NT2/D1 (cell line): Measurements from ENCODE around the gene MYBPC3.
A peak's percentile ranks its signal among the peaks of the same experiment; 100 is the strongest.

Experiments used
- DNase-seq: peaks from one replicate; pipeline ENCODE4 v3.0.0-alpha.2; 2011; ENCODE audit warnings: low read depth, low spot score
- H3K27me3 ChIP-seq: 2 replicates; pipeline ENCODE4 v1.6.0; 2011; ENCODE audit warnings: mild to moderate bottlenecking; ENCODE audit not compliant: insufficient read length, insufficient read depth
- H3K36me3 ChIP-seq: 2 replicates; pipeline ENCODE4 v1.6.1; 2011; ENCODE audit warnings: mild to moderate bottlenecking, low read length, mixed read lengths; ENCODE audit not compliant: insufficient read depth, insufficient read length
- H3K4me1 ChIP-seq: 2 replicates; pipeline ENCODE4 v1.5.1; 2011; ENCODE audit not compliant: insufficient read depth, insufficient read length
- H3K4me3 ChIP-seq: 2 replicates; pipeline ENCODE4 v1.5.1; 2011; ENCODE audit warnings: low read depth; ENCODE audit not compliant: insufficient read length
- H3K9ac ChIP-seq: 2 replicates; pipeline ENCODE4 v1.6.0; 2011; ENCODE audit warnings: low read depth; ENCODE audit not compliant: insufficient read length
- H3K9me3 ChIP-seq: 2 replicates; pipeline ENCODE4 v1.5.1; 2011; ENCODE audit warnings: mild to moderate bottlenecking, low read length; ENCODE audit not compliant: insufficient read depth
- SUZ12 ChIP-seq: IDR thresholded peaks from 2 replicates; pipeline ENCODE4 v1.6.1; 2011; ENCODE audit not compliant: insufficient read length, insufficient read depth; ENCODE audit errors: extremely low read depth
- YY1 ChIP-seq: IDR thresholded peaks from 2 replicates; pipeline ENCODE4 v1.6.1; 2011; ENCODE audit not compliant: insufficient read length, insufficient read depth
- ZNF274 ChIP-seq: IDR thresholded peaks from 2 replicates; pipeline ENCODE4 v1.6.1; 2011; ENCODE audit warnings: mild to moderate bottlenecking, low read depth, low read length

The MYBPC3 gene

DNA sequence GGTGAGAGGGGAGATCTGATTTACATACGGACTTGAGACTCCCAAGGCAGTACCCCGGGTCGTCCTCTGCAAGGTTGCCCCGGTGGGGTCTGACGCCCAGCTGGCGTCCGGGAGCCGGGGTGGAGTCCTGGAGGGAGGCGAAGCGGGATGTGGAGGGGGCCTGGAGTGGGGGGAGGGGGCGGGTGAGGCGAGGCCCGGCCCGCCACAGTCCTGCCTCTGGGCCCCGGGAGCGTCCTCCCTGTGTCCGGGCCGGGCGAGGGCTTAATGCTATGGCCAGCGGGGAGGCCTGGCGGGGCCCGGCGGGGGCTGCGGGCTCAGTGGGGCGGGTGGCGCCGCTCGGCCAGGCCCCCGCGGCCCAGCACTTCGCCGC is 2.4 kb upstream of the MYBPC3 start:
- Histone ChIP-seq H3K4me3 (peak overlapping the region; percentile 31), H3K4me1 (peaks cover 10% of the 10 kb centered on the region), H3K36me3 (peaks cover 3% of the 10 kb centered on the region), H3K27me3 (no peaks in the 10 kb centered on the region), H3K9ac (peak overlapping the region; percentile 68), H3K9me3 (no peaks in the 10 kb centered on the region)
- no peak for TF ChIP-seq ZNF274
- TF ChIP-seq YY1 = no peak
- DNase-seq = no peak

DNA sequence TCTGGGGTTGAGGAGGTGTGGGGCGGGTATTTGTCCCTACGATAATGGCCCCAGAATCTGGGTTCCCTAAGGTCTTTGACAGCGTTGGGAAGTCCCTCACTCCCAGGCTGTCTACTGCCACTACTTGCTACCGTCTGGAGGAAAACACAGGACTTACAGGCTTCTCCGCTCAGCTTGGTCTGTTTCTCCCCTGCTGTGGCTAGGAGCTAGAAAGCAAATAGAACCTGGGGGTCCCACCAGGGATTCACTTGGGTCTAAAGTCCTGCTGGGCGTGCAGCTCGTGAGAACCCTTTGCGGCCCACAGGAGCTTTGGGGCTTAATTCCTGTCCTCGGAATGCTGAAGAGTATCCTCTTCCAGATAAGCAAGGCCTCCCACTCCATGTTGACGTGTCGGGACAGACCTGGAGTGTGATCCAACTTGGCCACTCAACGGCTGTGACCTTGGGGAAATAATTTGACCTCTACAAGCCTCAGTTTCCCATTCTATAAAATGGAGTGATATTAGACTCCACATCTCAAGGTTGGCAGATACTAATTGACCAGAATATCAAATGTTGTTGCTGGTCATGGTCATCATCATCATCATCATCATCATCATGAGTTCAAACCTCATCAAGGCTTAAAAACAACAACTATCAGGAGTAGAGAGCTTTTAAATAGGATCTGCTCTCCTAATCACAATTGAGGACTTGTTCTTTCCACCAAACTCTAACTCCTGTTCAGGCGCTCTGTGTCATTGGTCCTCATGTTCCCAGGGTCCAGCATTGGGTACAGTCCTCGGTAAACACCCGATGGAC is 1.7 kb upstream of the MYBPC3 start:
- Histone ChIP-seq H3K4me1 (peaks cover 10% of the 10 kb centered on the region), H3K9ac (no peak overlapping the region)
- no peak for DNase-seq

DNA sequence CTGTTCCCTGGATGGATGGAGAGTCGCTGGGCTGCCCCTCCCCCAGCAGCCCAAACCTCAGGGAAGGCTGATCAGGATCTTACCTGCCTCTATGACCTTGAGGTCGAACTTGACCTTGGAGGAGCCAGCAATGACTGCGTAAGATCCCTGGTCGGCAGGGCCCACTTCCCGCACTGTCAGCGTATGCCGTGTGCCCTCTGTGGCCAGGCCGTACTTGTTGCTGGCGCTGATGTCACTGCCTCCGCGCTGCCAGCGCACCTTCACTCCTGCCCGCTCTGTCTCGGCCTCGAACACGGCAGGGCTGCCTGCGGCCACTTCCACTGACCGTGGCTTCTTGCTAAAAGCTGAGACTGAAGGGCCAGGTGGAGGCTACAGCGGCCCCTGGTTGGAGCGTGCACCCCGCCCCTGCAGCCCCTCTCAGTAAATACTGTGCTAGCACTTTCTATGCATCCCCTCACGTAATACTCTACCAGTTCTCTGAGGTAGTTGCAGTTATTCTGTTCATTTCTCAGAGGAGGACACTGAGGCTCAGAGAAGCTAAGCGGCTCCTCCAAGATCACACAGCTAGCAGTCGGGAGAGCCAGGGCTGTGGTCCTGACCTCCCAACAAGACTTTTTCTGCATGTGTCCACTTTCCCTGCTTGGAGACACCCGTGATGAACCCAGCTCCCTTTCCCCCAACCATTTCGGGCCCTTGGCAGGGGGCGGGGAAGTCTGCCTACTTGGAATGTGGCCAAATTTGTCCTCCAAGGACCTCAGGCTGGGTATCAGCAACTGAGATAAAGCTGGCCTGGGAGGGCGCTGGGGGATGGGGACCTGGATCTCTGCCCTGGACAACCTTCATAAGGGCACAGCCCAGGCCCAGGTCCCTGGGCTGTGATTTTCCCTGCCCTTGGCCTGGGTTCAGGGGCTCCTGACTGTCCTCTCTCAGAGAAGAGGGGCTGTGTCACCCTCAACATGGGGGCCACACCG is 1.1 kb downstream of the MYBPC3 start:
- Histone ChIP-seq H3K36me3 (no peaks in the 10 kb centered on the region), H3K4me3 (no peak overlapping the region), H3K4me1 (peaks cover 10% of the 10 kb centered on the region), H3K27me3 (no peaks in the 10 kb centered on the region), H3K9me3 (no peaks in the 10 kb centered on the region), H3K9ac (no peak overlapping the region)
- TF ChIP-seq YY1 = no peak
- no peak for TF ChIP-seq SUZ12
- no peak for TF ChIP-seq ZNF274
- no peak for DNase-seq

More for the DNA sequence above, 1.7 kb upstream of the MYBPC3 start:
- no peak for TF ChIP-seq SUZ12
- no peak for TF ChIP-seq YY1
- no peak for TF ChIP-seq ZNF274
- Histone ChIP-seq H3K4me3 (no peak overlapping the region), H3K9me3 (no peaks in the 10 kb centered on the region), H3K27me3 (no peaks in the 10 kb centered on the region), H3K36me3 (peaks cover 3% of the 10 kb centered on the region)

DNA sequence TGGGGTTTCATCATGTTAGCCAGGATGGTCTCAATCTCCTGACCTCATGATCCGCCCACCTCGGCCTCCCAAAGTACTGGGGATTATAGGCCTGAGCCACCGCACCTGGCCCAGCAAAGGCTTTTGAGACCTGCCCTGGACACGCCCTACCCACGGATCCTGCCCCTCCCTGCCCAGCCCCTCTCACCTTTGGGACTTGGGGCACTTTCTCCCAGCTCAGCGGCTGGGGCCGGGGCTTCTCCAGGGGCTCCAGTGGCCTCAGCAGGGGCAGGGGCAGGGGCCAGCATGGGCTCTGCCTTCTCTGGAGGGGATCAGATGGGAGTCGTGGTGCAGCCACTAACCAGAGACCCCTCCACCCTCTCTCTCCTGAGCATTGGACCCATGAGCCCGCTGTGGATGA is 2.2 kb downstream of the MYBPC3 start:
- DNase-seq = no peak
- TF ChIP-seq ZNF274 (no peak), YY1 (no peak), SUZ12 (no peak)

DNA sequence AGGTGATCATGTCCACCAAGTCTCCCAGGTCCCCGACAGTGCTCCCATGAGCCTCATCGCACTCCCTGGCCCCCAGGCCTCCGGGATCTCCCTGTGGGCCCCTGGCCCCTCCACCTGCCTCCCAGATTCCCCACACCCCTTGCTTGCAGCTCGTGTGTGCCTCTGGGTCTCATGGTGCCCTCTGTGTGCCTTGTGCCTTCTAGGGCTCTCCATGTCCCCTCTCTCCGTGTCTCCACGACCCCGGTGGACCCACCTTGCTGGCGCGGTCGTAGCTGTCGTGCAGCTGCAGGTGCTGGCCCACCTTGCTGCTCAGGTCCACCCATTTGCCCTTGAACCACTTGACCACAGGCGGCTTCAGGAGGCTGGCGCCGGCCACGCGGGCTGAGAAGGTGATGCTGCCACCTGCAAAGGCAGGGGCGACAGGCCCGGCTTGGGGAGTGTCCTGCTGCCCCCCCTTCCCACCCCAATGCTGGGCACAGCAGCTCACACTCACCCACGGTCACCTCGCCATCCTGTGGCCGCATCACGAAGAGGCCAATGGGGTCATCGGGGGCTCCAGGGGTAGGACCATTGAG is 2.9 kb downstream of the MYBPC3 start:
- H3K27me3 ChIP-seq = no peaks in the 10 kb centered on the region
- no peaks in the 10 kb centered on the region for H3K9me3 ChIP-seq
- DNase-seq = no peak
- no peak overlapping the region for H3K9ac ChIP-seq
- TF ChIP-seq YY1 (no peak), SUZ12 (no peak), ZNF274 (no peak)
- no peak overlapping the region for H3K4me3 ChIP-seq
- peaks cover 19% of the 10 kb centered on the region for H3K4me1 ChIP-seq
- no peaks in the 10 kb centered on the region for H3K36me3 ChIP-seq

More for the DNA sequence above, 2.2 kb downstream of the MYBPC3 start:
- H3K9me3 ChIP-seq = no peaks in the 10 kb centered on the region
- H3K4me3 ChIP-seq = no peak overlapping the region
- no peaks in the 10 kb centered on the region for H3K36me3 ChIP-seq
- H3K27me3 ChIP-seq = no peaks in the 10 kb centered on the region
- H3K4me1 ChIP-seq = peaks cover 16% of the 10 kb centered on the region
- no peak overlapping the region for H3K9ac ChIP-seq

DNA sequence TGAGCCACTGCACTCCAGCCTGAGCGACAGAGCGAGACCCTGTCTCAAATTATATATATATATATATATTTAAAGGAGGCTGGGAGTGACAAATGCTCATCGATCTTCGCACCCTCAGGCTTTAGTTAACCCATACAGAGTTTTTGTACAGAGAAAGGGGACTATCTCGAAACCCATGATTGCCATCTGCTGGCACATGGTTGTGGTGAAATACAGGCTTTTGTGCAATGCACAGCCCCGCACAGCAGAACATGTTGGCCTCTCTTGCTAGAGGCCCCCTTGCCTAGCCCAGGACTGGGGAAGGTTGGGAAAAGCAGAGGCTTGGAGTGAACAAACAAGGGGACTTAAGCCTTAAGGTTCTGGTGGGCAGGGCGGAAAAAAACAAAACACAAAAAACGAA is 3.6 kb downstream of the MYBPC3 start:
- no peaks in the 10 kb centered on the region for H3K9me3 ChIP-seq
- no peak overlapping the region for H3K9ac ChIP-seq
- H3K27me3 ChIP-seq = no peaks in the 10 kb centered on the region
- no peak for TF ChIP-seq YY1
- TF ChIP-seq ZNF274 = no peak
- no peak for TF ChIP-seq SUZ12
- H3K4me1 ChIP-seq = peaks cover 19% of the 10 kb centered on the region
- DNase-seq = no peak
- H3K4me3 ChIP-seq = no peak overlapping the region
- H3K36me3 ChIP-seq = no peaks in the 10 kb centered on the region

DNA sequence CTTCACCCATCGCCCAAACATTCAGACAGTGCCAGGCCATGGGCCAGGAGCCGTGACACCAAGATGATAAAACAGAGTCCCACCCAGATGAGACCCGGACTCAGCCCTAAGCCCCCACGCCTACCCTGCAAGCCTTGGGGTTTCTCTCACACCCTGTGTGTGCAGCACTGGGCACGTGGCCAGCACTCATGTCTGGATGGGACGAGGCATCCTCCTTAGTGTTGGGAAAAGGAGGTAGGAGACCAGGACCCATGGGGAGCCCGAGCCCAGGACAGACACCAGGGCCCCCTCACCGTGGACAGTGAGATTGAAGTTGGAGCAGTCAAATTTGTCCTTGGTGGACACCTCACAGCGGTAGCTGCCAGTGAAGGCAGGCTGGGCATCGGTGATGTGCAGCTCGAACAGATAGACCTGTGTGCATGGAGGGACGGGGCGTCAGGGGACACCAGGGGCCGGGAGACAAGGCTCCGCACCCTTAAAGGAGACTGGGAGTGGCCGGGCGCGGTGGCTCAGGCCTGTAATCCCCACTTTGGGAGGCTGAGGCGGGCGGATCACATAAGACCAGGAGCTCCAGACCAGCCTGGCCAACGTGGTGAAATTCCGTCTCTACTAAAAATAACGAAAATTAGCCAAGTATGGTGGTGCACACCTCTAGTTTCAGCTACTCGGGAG is 4.2 kb downstream of the MYBPC3 start:
- Histone ChIP-seq H3K9ac (no peak overlapping the region), H3K4me3 (no peak overlapping the region), H3K36me3 (no peaks in the 10 kb centered on the region), H3K4me1 (peaks cover 19% of the 10 kb centered on the region), H3K9me3 (no peaks in the 10 kb centered on the region), H3K27me3 (no peaks in the 10 kb centered on the region)
- no peak for TF ChIP-seq ZNF274
- TF ChIP-seq YY1 = no peak
- no peak for DNase-seq
